ENCODE measurements around the gene WDR75. TPM values are rescaled to one million over a fixed set of nuclear protein-coding genes. Genes with fewer than 3 reads are reported as not detected.

Gene WDR75
- total RNA-seq, 6 experiments from 2014 or later = 28.9 to 35.7 (median 31.0) TPM

DNA sequence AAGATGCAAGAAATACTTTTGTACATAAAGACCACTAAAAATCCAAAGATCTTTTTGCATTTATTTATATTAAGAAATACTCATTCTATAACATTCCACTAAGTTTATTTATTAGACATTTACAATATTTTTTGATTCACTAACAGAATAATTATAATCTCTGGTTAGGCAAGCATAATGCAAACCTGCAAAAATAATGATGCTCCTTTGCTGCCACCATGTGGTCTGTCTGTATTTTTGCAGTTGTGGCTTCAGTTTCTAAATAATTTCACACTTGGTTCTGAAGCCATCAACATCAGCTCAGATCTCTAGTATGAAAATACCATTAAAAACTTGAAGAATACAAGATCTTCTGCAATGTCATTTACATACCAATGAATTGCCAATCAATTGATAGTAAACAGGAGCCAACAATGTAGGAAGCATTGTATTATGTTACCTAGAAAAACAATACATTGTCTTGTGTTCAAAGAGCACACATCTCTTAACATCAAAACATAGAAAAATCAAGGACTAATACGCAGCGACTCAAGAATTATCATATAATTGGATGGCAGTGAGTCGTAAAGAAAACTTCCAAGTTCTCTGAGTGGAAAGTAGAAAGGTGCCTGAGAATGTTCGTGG, 28.8 kb upstream of the WDR75 start:
- Mint-ChIP-seq H3K4me3 (peak overlapping the region; percentile 62; the same call in 1 of the 2 replicates), H3K9me3 (no peaks in the 10 kb centered on the region), H3K27me3 (ENCODE audit: insufficient read depth) (no peaks in the 10 kb centered on the region; the same call in 1 of the 2 replicates), H3K27ac (peak overlapping the region; percentile 82), H3K4me1 (ENCODE audit: low read depth) (peaks cover 59% of the 10 kb centered on the region), H3K36me3 (ENCODE audit: low read depth) (no peaks in the 10 kb centered on the region)
- TF ChIP-seq CTCF (IDR thresholded peaks at IDR 0.05) = peak; percentile 94
- DNase-seq = peak; percentile 58

GRCh38 chr2:189413249-189413648, 28.0 kb upstream of the WDR75 start:
- Mint-ChIP-seq H3K36me3 (ENCODE audit: low read depth) (no peaks in the 10 kb centered on the region), H3K27ac (no peak overlapping the region), H3K4me1 (ENCODE audit: low read depth) (peaks cover 51% of the 10 kb centered on the region), H3K4me3 (no peak overlapping the region), H3K27me3 (ENCODE audit: insufficient read depth) (no peaks in the 10 kb centered on the region; the same call in 1 of the 2 replicates), H3K9me3 (no peaks in the 10 kb centered on the region)
- TF ChIP-seq CTCF (IDR thresholded peaks at IDR 0.05) = no peak
- DNase-seq = no peak

DNA sequence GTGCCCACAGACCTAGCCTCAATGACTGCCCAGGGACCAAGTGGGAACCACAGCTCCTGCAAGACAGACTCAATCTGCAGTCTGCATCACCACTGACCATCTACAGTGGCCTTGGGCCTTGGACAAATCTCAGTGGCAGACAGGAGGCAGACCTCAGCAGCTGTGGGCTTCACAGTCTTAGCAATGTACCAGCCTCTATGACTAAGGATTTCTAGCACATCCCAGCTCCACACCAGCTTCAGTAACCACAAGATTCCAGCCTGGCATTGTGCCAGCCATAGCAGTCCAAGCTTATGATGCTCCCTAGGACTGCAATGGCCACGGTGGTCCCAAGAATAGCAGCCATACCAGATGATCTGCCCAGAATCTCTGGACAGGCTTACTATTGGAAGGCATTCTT, 19.6 kb upstream of the WDR75 start:
- TF ChIP-seq CTCF (IDR thresholded peaks at IDR 0.05) = peak; percentile 52
- H3K27ac Mint-ChIP-seq = peak overlapping the region; percentile 19
- DNase-seq = peak; percentile 88
- peaks cover 21% of the 10 kb centered on the region for H3K4me1 Mint-ChIP-seq (ENCODE audit: low read depth)
- no peaks in the 10 kb centered on the region for H3K9me3 Mint-ChIP-seq
- no peaks in the 10 kb centered on the region for H3K27me3 Mint-ChIP-seq (ENCODE audit: insufficient read depth)
- no peaks in the 10 kb centered on the region for H3K36me3 Mint-ChIP-seq (ENCODE audit: low read depth)
- no peak overlapping the region for H3K4me3 Mint-ChIP-seq

DNA sequence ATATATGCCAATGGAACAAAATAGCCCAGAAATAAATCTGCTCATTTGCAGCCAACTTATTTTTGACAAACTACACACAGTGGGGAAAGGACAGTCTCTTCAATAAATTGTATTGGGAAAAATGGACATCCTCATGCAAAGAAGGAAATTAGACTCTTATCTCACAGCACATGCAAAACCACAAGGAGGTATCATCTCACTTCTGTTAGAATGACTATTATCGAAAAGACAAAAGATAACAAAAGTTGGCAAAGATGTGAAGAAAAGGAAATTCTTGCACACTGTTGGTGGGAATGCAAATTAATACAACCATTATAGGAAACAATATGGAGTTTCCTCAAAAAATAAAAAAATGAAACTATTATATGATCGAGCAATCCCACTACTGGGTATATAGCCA, 16.3 kb upstream of the WDR75 start:
- no peak for TF ChIP-seq CTCF (IDR thresholded peaks at IDR 0.05)

DNA sequence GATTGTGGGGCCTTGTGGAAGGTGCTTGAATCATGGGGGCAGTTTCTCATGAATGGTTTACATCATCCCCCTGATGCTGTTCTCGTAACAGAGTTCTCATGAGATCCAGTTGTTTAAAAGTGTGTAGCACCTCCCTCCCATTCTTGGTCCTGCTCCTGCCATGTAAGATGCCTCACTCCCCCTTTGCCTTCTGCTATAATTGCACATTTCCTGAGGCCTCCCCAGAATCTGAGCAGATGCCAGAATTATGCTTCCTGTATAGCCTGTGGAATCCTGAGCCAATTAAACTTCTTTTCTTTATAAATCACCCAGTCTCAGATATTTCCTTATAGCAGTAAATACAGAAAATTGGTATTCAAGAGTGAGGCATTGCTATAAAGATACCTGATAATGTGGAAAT, 15.6 kb upstream of the WDR75 start:
- Mint-ChIP-seq H3K9me3 (no peaks in the 10 kb centered on the region), H3K27me3 (ENCODE audit: insufficient read depth) (peaks cover 2% of the 10 kb centered on the region; the same call in 1 of the 2 replicates), H3K36me3 (ENCODE audit: low read depth) (no peaks in the 10 kb centered on the region), H3K4me1 (ENCODE audit: low read depth) (peaks cover 30% of the 10 kb centered on the region), H3K27ac (no peak overlapping the region), H3K4me3 (no peak overlapping the region)
- TF ChIP-seq CTCF (IDR thresholded peaks at IDR 0.05) = no peak
- DNase-seq = no peak

More for the DNA sequence above, 16.3 kb upstream of the WDR75 start:
- peaks cover 2% of the 10 kb centered on the region; the same call in 1 of the 2 replicates for H3K27me3 Mint-ChIP-seq (ENCODE audit: insufficient read depth)
- peaks cover 23% of the 10 kb centered on the region for H3K4me1 Mint-ChIP-seq (ENCODE audit: low read depth)
- H3K9me3 Mint-ChIP-seq = no peaks in the 10 kb centered on the region
- DNase-seq = no peak
- no peak overlapping the region for H3K27ac Mint-ChIP-seq
- H3K4me3 Mint-ChIP-seq = no peak overlapping the region
- H3K36me3 Mint-ChIP-seq (ENCODE audit: low read depth) = no peaks in the 10 kb centered on the region
